ENCODE results near the gene ZNF775.

Gene ZNF775

DNA sequence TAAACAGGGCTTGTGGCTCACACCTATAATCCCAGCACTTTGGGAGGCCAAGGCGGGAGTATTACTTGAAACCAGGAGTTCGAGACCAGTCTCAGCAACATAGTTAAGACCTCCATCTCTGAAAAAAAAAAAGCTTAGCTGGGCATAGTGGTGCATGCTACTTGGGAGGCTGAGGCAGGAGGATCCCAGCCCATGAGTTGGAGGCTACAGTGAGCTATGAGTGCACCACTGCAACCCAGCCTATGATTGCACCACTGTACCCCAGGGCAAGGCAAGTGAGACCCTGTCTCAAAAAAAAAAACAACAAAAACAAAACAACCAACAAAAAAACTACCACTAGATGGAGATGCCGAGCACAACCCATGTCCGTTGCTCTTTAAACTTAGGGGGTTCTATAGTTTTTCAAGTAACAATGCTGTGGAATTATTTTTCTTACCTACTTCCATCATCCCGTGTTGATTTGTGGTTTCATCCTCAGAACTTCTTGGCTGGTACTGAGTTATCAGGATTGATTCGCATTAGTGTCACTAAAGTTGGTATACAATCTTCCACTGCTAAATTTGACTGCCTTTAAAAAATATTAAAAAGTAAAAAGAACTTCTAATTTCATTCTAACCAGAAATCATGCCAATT, 22.7 kb upstream of the ZNF775 start:
- H3K4me1 ChIP-seq (ENCODE audit: control insufficient read depth, insufficient read depth, low read length) = peaks cover 2% of the 10 kb centered on the region
- H3K27me3 ChIP-seq (ENCODE audit: control insufficient read depth, insufficient read depth, low read length) = no peaks in the 10 kb centered on the region
- no peaks in the 10 kb centered on the region for H3K36me3 ChIP-seq (ENCODE audit: control insufficient read depth, insufficient read depth, low read length)
- no peak overlapping the region for H3K4me3 ChIP-seq (ENCODE audit: low read length)
- H3K9ac ChIP-seq (ENCODE audit: low read length) = no peak overlapping the region
- H3K27ac ChIP-seq (ENCODE audit: low read depth, low read length) = peak overlapping the region; percentile 35

DNA sequence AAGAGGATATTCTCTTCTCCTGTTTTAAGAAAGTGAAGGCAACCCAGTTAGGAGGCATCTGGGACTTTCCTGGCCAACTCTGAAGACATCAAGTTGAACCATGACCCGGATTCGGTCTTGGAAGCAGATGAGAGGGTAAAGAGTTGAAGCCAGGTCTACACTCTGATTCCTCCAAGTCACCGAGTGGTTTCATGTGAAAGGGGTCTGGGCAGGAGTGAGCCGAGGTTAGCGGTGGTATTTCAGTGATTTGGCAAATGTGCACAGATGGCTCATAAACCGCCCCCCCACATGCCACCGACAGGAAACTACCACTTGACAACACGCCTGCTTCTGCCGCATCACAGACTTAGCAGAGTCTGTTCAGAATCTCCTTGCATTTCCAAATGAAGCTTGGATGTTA, 21.9 kb upstream of the ZNF775 start:
- H3K9ac ChIP-seq (ENCODE audit: low read length) = no peak overlapping the region
- H3K4me3 ChIP-seq (ENCODE audit: low read length) = no peak overlapping the region
- no peak overlapping the region for H3K27ac ChIP-seq (ENCODE audit: low read depth, low read length)
- H3K4me1 ChIP-seq (ENCODE audit: control insufficient read depth, insufficient read depth, low read length) = peaks cover 2% of the 10 kb centered on the region
- no peaks in the 10 kb centered on the region for H3K27me3 ChIP-seq (ENCODE audit: control insufficient read depth, insufficient read depth, low read length)
- H3K36me3 ChIP-seq (ENCODE audit: control insufficient read depth, insufficient read depth, low read length) = no peaks in the 10 kb centered on the region

DNA sequence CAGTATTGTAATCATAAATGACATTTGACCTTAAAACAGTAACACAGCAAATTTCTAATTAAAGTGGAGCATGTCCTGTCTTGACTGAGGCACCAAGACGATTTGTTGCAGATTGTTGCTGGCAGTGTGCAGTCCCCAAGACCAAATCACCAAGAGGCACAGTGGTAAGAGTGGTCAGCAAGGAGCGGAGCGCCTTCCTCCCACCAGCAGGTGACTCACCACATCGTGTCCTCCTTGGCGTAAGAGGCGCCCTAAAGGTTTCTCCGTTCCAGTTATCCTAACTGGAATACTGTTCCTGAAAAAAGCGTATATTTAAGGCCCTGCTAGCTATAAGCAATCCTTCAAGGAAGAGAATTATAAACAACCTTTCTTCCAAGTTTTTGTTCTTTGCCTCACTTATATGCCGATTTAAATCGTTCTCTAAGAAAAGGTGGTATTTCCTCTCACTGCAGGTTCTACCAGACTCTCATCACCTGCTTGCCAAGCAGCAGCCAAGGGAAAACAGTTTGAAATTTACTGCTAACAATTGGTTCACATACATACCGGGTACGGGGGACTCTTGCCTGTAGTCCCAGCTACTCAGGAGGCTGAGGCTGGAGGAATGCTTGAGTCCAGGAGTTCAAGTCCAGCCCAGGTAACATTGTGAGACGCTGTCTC, 21.2 kb upstream of the ZNF775 start:
- H3K9ac ChIP-seq (ENCODE audit: low read length) = no peak overlapping the region
- H3K27me3 ChIP-seq (ENCODE audit: control insufficient read depth, insufficient read depth, low read length) = no peaks in the 10 kb centered on the region
- H3K27ac ChIP-seq (ENCODE audit: low read depth, low read length) = no peak overlapping the region
- H3K4me3 ChIP-seq (ENCODE audit: low read length) = no peak overlapping the region
- peaks cover 2% of the 10 kb centered on the region for H3K4me1 ChIP-seq (ENCODE audit: control insufficient read depth, insufficient read depth, low read length)
- H3K36me3 ChIP-seq (ENCODE audit: control insufficient read depth, insufficient read depth, low read length) = no peaks in the 10 kb centered on the region

DNA sequence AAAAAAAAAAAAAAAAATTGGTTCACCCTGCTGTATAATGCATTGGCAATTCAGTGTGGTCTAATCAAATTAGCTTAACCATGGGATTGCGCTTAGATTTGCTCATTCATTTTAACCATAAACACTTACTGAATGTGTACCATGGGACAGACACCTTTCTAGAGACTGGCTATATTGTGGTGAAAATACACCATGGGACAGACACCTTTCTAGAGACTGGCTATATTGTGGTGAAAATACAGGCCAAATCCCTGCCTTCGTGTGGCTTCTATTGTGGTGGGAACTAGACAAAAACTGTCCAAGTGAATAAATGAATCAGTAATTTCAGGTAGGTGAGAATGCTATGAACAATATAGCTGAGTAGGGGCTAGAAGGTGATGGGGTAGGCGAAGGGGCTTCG, 20.7 kb upstream of the ZNF775 start:
- H3K36me3 ChIP-seq (ENCODE audit: control insufficient read depth, insufficient read depth, low read length) = no peaks in the 10 kb centered on the region
- no peak overlapping the region for H3K27ac ChIP-seq (ENCODE audit: low read depth, low read length)

DNA sequence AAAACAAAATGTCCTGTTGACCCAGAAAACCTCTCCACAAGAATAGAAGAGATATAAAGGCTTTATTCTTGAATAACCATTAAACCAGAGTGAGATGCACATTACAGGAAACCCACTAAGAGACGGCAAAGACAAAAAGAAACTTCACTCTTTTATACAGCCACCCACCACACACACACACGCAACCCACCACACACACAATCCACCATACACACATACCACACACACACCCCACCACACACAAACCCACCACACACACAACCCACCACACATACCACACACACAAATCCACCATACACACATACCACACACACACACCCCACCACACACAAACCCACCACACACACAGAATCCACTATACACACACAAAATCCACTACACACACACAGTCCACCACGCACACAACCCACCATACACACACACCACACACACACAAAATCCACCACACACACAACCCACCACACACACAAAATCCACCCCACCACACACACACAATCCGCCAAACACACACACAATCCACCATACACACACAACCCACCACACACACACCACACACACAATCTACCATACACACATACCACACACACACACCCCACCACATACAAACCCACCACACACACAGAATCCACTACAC, 20.0 kb upstream of the ZNF775 start:
- Histone ChIP-seq H3K27ac (ENCODE audit: low read depth, low read length) (no peak overlapping the region), H3K4me1 (ENCODE audit: control insufficient read depth, insufficient read depth, low read length) (peaks cover 2% of the 10 kb centered on the region), H3K4me3 (ENCODE audit: low read length) (no peak overlapping the region), H3K9ac (ENCODE audit: low read length) (no peak overlapping the region), H3K36me3 (ENCODE audit: control insufficient read depth, insufficient read depth, low read length) (no peaks in the 10 kb centered on the region), H3K27me3 (ENCODE audit: control insufficient read depth, insufficient read depth, low read length) (no peaks in the 10 kb centered on the region)

More for the DNA sequence above, 20.7 kb upstream of the ZNF775 start:
- H3K9ac ChIP-seq (ENCODE audit: low read length) = no peak overlapping the region
- H3K27me3 ChIP-seq (ENCODE audit: control insufficient read depth, insufficient read depth, low read length) = no peaks in the 10 kb centered on the region
- H3K4me3 ChIP-seq (ENCODE audit: low read length) = no peak overlapping the region
- H3K4me1 ChIP-seq (ENCODE audit: control insufficient read depth, insufficient read depth, low read length) = peaks cover 2% of the 10 kb centered on the region

DNA sequence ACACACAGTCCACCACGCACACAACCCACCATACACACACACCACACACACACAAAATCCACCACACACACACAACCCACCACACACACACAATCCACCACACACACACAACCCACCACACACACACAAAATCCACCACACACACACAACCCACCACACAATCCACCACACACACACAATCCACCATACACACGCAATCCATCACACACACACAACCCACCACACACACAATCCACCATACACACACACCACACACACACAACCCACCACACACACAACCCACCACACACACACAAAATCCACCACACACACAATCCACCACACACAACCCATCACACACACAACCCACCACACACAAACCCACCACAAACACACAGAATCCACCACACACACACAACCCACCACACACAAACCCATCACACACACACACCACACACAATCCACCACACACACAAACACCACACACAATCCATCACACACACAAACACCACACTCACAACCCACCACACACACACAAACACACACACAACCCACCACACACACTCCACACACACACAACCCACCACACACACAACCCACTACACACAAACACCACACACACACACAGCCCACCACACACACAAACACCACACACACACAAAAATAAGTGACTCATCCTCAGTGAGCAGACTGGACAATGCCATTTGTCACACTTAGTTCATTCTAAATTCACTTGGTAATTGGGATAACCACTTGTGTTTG, 19.3 kb upstream of the ZNF775 start:
- H3K4me1 ChIP-seq (ENCODE audit: control insufficient read depth, insufficient read depth, low read length) = peaks cover 1% of the 10 kb centered on the region
- no peak overlapping the region for H3K4me3 ChIP-seq (ENCODE audit: low read length)
- H3K9ac ChIP-seq (ENCODE audit: low read length) = no peak overlapping the region
- H3K27me3 ChIP-seq (ENCODE audit: control insufficient read depth, insufficient read depth, low read length) = no peaks in the 10 kb centered on the region
- no peak overlapping the region for H3K27ac ChIP-seq (ENCODE audit: low read depth, low read length)
- H3K36me3 ChIP-seq (ENCODE audit: control insufficient read depth, insufficient read depth, low read length) = no peaks in the 10 kb centered on the region

DNA sequence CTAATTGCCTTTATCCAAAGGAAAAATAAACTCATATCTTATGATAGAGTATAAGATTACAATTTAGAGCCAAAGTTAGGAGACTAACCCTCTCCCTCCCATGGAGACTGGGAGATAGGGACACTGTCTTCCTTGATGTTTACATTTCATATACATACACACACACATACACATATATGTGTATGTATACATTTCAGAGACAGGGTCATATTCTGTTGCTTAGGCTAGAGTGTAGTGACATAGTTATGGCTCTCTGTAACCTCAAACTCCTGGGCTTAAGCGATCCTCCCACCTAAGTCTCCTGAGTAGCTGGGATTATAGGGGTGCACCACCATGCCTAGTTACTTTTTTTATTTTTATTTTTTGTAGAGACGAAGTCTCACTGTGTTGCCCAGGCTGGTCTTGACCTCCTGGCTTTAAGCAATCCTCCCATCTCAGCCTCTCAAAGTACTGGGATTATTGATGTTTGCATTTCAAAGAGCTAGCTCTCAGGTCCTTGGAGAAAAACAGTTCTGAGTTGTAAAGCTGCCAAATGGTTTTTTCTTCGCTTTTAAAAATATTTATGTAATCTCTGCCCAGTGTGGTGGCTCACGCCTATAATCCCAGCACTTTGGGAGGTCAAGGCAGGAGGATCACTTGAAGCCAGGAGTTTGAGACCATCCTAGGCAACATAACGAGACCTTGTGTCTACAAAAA, 18.6 kb upstream of the ZNF775 start:
- no peak overlapping the region for H3K4me3 ChIP-seq (ENCODE audit: low read length)
- H3K4me1 ChIP-seq (ENCODE audit: control insufficient read depth, insufficient read depth, low read length) = no peaks in the 10 kb centered on the region
- H3K27me3 ChIP-seq (ENCODE audit: control insufficient read depth, insufficient read depth, low read length) = no peaks in the 10 kb centered on the region
- no peaks in the 10 kb centered on the region for H3K36me3 ChIP-seq (ENCODE audit: control insufficient read depth, insufficient read depth, low read length)
- H3K9ac ChIP-seq (ENCODE audit: low read length) = no peak overlapping the region
- H3K27ac ChIP-seq (ENCODE audit: low read depth, low read length) = no peak overlapping the region

DNA sequence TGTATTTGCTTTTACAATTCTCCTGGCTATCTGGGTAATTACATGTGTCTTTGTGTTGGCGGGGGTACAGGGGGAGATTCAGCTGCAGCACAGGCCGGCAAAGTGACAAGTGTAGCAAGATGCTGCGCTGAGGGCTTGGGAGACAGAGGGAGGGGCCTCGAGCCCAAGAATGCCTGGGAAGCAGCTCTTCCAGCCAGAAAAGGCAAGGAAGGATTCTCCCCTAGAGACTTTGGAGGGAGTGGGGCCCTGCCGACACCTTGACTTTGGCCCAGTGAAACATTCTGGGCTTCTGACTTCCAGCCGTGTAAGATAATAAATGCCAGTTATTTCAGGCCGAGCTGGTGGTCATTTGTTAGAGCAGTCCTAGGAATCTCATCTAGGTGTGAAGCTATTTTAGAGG, 17.7 kb upstream of the ZNF775 start:
- H3K27me3 ChIP-seq (ENCODE audit: control insufficient read depth, insufficient read depth, low read length) = no peaks in the 10 kb centered on the region
- no peaks in the 10 kb centered on the region for H3K4me1 ChIP-seq (ENCODE audit: control insufficient read depth, insufficient read depth, low read length)
- H3K27ac ChIP-seq (ENCODE audit: low read depth, low read length) = peak overlapping the region; percentile 48
- no peaks in the 10 kb centered on the region for H3K36me3 ChIP-seq (ENCODE audit: control insufficient read depth, insufficient read depth, low read length)
- no peak overlapping the region for H3K4me3 ChIP-seq (ENCODE audit: low read length)
- no peak overlapping the region for H3K9ac ChIP-seq (ENCODE audit: low read length)

DNA sequence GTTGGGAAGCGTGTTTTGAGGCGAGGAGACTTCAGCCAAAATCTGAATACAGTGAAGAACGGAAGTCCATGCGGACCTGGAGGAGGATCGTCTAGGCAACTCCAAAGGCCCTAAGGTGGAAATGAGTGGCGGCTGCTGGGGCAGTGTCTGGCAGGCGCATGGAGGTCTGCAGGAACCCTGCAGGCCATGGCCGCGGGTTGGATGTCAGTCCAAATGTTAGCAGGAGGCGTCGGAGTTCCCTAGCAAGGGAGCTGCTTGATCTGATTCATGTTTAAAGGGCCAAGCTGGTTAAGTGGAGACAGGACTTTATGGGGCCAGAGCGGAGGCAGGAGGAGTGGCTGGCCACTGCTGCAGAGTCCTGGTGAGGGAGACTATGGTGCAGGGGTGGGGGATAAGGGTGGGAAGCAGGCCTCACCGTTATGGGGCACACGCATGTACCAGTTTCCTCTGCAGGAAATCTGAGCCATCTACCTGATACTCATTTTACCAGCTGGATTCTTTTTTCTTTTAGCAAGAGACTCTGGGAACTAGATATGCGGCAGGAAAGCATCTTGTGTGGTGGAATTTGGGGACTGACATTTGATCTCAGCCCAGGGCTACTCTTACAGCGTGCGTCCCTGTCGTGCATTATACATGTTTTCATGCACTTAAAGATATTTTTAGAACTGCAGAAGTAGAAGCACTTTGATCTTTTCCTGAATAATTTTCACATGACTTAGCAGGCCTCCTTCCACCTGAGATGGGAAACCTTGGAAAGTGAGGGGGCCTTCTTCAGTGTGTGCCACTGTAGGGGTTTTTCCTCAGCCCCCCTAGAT, 17.1 kb upstream of the ZNF775 start:
- H3K4me1 ChIP-seq (ENCODE audit: control insufficient read depth, insufficient read depth, low read length) = no peaks in the 10 kb centered on the region
- no peak overlapping the region for H3K4me3 ChIP-seq (ENCODE audit: low read length)
- H3K9ac ChIP-seq (ENCODE audit: low read length) = no peak overlapping the region
- H3K27ac ChIP-seq (ENCODE audit: low read depth, low read length) = peak overlapping the region; percentile 48
- H3K27me3 ChIP-seq (ENCODE audit: control insufficient read depth, insufficient read depth, low read length) = no peaks in the 10 kb centered on the region
- no peaks in the 10 kb centered on the region for H3K36me3 ChIP-seq (ENCODE audit: control insufficient read depth, insufficient read depth, low read length)

DNA sequence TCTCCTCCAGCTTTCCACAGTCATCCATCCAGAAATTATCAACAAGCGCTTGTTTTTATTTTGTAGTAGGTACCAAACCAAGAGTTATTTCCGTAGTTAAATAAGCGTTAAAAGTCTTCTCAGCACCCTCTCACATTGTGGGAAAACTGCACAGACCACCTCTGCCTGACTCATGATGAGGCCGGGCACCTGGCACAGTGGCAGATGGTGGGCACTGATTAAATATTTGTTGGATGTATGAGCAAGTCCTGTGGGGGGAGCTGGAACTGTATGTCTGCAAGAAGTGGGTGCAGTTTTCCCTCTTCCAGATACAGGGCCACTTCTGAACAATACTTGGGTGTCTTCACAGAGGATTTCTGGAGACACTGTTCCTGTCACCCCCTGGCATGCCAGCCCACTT, 15.8 kb upstream of the ZNF775 start:
- Histone ChIP-seq H3K27me3 (ENCODE audit: control insufficient read depth, insufficient read depth, low read length) (no peaks in the 10 kb centered on the region), H3K9ac (ENCODE audit: low read length) (no peak overlapping the region), H3K4me1 (ENCODE audit: control insufficient read depth, insufficient read depth, low read length) (no peaks in the 10 kb centered on the region), H3K27ac (ENCODE audit: low read depth, low read length) (no peak overlapping the region), H3K36me3 (ENCODE audit: control insufficient read depth, insufficient read depth, low read length) (no peaks in the 10 kb centered on the region), H3K4me3 (ENCODE audit: low read length) (no peak overlapping the region)

DNA sequence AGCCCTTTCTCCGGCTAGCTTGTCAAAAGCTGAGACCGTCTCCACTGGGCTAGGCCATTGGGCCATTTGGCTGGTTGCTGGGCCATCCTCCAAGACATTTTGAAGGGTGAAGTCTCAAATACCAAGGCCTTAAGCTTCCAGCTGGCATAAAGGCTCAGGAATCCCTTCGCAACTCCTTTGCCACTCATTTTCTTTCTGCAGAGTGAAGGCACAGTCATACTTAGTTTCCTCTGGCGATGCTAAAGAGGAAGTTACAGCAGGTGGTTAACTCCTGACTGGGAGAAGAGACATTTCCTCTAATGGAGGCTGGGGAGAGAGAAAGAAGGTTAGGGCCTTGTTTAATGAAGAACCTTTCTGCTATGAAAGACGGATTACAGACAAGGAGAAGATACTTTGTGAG, 15.3 kb upstream of the ZNF775 start:
- Histone ChIP-seq H3K4me3 (ENCODE audit: low read length) (no peak overlapping the region), H3K27me3 (ENCODE audit: control insufficient read depth, insufficient read depth, low read length) (no peaks in the 10 kb centered on the region), H3K9ac (ENCODE audit: low read length) (no peak overlapping the region), H3K4me1 (ENCODE audit: control insufficient read depth, insufficient read depth, low read length) (no peaks in the 10 kb centered on the region), H3K27ac (ENCODE audit: low read depth, low read length) (no peak overlapping the region), H3K36me3 (ENCODE audit: control insufficient read depth, insufficient read depth, low read length) (no peaks in the 10 kb centered on the region)
